ENCODE data around the gene RNU2-1.

DNA sequence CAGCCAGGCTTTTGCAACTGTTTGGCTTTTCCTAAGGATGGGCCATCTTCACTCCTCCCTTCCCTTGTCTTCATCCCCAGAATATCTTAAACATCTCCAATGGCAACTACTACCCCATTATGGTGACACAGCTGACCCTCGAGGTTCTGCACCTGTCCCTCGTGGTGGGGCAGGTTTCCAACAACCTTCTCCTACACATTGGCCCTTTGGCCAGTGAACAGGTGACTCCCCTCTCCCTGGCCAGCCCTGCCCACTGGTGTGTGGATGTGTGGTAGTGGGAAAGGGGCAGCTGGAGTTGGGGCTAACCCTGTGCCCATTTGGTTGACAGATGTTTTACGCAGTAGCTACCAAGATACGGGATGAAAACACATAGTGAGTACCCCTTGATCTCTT is 17.4 kb downstream of the RNU2-1 start:
- TF ChIP-seq ZNF773 (CRISPR knock-in tag; IDR thresholded peaks at IDR 0.05; ENCODE audit: borderline replicate concordance) (no peak), ZSCAN5A (CRISPR knock-in tag; IDR thresholded peaks at IDR 0.05; ENCODE audit: borderline replicate concordance) (0 out of 2 replicates have a peak, but pooled peaks have one; percentile 18), TAF1 (CRISPR knock-in tag; IDR thresholded peaks at IDR 0.05) (no peak)
